ENCODE results near the gene SMIM36.
"Not testable (repeated sequence)": the region's sequence is repeated elsewhere in the genome, so short reads cannot be mapped to it uniquely, and the experiment has no call there.

Gene SMIM36

DNA sequence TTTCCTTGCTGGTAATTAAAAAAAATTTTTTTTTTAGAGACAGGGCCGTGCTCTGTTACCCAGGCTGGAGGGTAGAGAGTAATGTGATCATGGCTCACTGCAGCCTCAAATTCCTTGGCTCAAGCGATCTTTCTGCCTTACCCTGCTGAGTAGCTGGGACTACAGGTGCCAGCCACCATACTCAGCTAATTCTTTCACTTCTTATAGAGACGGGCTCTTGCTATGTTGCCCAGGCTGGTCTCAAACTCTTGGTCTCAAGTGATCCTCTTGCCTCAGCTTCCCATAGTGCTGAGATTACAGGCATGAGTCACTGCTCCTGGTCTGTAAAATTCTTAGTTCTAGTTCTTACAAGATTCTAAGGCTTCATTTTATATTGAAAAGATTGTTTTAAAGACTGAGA is 11.1 kb downstream of the SMIM36 start:
- DNase-seq = no peak

DNA sequence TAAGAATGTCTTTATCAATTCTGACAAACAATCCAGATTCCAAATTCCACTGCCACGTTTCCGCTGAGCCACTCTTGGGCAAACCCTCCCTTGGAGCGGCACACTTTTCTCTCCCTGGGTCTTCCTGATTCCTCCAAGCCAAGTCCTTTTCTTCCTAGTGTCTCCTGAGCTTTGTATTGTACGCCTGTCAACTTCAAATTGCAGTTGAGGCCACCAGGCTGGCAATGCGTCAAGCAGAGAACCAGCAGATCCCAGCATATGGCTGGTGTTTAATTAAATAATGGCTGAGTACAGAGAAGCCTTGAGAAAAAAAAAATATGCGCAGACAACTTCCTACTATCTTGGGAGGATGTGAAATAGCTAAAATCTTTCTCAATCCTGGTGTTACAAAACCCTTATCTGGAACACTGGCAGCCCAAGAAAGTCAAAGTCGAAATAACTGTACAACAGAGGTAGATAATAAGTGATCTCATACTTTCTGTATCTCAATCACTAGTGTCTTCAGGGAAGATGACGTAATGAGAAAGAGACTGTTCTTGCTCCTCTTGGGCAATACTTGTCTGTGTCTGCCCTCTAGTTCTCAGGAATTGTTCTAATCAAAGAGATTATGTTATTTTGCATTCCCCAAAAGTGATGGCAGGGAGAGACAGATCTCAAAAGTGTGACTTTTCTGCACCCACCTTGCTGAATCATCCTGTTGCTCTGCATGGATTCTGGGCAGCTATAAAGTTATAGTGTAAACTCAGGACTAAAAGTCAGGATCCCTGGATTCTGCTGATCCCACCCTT is 15.0 kb downstream of the SMIM36 start:
- no peak for DNase-seq

DNA sequence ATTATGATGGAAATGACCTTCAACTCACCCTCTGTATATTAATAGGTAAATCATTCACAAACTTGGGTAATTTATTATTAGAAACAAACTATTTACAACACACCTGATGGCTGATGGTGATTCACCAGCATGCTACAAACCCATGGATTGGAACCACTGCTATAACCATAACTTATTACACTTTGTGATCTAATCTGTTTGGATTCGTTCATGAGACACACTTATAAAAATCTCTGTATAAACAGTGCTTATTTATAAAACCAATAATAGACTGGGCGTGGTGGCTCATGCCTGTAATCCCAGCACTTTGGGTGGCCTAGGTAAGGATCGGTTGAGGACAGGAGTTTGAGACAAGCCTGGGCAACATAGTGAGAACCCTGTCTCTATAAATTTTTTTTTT is 16.0 kb downstream of the SMIM36 start:
- DNase-seq = no peak

DNA sequence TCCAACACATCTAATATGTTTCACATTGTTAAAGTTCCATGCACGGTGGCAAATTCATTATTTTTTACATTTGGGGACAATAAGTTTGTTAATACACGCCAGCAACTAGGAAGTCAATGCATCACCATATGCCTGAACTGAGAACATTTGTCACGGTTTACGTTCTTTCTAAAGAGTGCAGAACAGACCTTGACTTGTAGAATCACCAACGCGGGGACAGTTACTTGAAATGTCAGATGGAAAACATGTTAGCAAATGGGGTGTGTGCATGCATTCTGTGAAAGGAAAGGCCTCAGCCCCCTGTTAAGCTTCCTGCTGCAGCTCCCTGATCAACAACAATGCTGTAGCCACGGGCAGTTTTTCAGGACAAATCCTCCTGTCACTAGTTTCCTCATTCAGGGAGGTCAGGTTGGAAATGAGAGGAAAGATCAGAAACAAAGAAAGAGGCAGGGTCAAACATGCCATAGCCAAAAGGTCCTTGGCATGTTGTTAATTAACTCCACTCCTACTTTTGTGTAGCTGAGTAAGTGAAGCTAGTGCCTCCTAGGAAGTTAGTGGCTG is 18.4 kb downstream of the SMIM36 start:
- DNase-seq = no peak

DNA sequence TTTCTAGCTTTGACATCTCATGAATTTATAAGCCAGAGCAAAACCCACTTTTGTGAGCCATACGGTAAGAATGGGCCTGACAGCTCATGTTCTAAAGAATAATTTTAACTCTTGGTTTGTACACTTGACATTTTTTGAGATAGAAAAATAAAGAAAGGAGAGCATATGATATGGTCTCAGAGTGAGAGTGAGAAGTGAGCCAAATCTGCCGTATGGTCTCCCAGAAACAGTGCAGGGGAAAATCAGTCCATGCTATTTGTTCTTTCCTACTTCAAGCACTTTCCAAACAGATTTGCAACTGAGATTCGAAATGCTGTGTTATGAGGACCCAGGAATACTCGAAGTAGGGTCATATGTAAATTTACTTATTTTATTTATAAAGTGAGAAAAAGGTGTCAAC is 20.9 kb downstream of the SMIM36 start:
- DNase-seq = no peak

DNA sequence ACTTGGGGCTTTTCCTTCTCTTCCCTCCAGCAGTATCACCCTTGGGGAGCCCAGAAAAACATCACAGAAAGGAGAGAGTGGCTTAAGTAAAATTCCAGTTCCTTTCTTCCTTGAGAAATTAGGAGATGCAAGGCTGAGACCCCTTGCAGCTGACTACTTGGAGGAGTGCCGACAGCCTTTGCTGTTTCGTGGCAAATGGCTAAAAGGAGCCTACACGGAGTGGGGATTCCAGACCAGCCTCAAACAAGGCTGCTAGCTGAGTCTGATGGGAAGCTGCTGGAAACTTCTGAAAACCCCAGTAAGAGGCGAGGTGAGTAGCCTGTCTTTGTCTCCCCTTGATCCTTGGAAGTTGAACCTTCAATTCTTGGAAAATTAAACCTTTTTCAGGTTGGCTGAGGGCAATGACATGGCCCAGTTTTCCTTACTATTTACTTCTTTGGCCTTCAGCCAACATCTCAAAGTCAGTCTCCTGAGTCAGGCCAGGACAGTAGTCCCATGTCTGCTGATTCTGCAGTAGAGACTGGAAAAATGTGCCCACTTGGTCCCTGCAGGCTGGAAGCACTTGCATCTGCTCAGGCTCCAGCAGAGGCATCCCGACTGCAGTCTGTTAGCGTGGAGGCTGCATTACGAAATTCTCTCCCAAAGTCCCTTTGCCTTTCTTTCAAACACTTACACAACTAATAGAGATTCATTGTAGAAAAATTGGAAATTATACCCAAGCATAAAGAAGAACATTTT is 23.4 kb downstream of the SMIM36 start:
- DNase-seq = no peak

DNA sequence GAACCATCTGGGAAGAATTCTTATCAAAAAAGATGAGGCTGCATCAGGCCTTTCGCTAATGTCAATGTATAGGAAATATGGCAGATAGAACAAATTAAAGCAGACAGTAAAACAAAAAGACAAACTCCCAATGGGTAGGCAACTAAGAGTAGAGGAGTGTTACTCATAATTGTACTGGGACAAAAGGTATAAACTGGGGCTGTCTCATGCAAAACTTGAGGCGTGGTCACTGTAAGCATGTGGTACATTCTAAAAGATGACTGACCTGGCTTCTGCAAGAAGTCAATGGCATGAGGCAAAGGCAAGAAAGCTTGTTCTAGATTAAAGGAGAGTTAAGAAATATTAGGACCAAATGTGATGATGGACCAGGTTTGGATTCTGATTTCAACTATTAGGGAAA is 26.7 kb downstream of the SMIM36 start:
- DNase-seq = no peak

DNA sequence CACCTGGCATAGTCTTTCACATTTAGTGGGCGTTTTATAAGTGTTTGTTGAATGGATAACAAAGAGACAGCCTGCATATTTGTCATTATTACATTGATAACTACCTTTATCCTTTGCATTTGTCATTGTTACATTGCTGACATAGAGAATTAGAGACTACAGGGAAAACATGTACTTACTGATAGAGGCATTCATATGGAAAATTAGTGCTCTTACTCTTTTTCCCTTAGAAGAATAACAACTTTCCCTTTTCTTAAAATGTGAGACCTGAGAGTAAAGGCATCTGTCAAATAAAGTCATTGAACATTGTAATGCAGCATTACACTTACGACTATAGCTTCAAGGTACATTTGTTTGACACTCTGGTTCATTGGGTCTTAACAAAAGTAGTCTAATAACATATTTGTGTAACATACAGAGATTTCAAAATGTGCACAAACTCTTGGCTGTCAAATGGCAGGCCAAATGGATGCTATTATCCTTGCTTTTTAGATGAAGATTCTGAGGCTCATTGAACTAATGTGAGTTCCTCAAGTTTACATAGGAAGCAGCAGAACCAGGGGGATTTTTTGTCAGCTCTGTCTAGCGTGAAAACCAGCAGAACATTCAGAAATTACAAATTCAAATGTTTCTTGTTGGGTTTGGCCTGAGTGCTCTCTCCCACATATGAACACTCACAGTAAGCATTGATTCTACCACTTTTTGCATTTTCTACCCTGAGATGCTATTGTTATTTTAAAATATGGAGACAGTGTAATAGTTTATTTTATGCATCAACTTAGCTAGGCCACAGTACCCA is 28.5 kb downstream of the SMIM36 start:
- no peak for DNase-seq

DNA sequence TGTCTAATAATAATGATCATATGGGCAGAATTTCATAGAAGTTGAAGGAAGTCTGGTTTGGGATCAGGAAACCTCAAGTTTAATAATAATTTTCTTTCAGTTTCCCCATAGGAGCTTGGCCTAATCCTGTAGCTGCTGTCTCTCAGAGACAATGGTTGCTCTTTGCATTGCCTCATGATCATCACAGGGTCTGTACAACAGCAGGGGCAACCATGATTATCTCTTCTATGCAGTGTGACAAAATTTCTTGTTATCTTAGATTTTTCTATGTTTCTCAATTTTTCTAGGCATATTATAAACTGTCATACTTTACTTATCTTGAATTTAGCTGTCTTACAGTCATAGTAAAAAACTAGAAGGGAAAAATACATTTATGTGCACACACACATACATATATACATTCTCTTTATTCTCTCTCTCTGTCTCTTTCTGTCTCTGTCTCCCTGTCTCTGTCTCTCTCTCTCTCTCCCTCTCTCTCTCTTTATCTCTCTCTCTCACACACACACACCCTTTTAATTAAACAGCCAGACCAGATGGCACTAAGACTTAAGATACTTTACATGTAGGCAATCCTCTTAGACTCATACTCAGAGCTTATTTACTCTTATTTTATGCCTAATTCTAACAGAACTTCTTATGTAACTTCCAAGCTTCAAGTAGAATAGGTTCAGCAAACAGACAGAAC is 30.5 kb downstream of the SMIM36 start:
- peak; percentile 88 to 89 for DNase-seq

DNA sequence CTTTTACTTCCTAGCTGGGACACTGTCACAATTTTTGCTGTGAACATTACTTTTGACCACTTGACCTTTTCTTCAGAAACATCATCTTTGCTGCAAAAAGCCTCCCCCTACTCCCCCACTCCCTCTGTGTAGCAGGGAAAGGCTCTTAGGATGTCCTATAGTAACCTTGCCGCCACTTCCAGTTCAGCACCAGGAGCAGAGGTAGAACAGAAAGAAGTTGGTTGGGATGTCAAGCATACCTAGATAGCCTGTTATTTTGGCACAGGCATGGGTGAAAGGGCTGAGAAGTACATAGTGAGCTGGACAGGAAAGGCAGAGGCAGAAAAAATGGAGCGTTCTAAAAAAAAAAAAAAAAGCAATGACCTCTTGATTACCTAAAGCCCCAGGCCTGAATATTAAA is 31.3 kb downstream of the SMIM36 start:
- no peak for DNase-seq

DNA sequence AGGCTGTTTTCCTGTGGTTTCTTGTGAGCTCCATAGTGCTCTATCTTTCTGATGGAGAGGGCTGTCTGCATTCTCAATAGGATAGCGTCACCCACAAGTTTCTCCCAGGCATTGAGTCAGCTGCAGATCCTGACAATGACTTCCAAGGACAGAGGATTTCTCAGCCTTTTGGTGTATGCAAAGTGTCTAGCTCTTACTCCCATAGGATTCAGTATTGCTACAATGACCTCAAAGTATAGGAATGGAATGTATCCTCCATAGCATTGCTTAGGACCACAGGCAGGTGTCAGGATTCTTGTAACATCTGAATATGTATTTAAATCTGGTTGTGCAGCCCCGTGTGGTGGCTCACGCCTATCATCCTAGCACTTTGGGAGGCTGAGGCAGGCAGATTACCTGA is 32.3 kb downstream of the SMIM36 start:
- DNase-seq = no peak

DNA sequence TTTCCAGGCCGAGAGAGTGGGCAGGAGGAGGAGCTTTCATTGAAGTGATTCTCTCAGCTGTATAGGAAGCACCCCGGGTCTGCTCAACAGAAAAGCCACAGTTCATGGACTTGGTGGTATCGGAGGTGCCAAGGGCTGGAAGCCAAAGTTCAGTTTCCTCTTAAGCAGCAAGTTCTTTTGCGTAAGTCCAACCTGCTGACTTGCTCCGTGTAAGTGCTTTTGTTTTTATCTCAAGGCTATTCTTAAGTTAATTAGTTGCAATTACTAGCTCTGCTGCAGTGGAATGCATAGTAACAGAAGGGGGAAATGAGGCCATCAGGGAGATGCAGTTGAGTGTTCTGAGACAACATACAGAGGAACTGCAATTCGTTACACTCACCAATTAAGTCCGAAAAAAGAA is 44.6 kb downstream of the SMIM36 start:
- no peak for DNase-seq

DNA sequence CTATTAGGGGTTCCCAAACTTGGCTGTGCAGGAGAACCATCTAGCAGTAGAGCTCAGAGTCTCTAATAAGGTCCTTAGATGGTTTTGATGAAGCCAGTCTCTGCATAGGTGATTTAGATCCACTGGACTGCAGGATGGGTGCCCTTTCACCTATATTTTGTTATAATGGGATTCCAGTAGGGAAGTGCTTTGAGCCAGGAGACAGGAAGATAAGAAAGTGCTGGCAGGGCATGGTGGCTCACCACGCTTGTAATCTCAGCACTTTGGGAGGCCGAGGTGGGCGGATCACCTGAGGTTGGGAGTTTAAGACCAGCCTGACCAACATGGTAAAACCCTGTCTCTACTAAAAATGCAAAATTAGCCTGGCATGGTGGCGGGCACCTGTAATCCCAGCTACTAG is 45.5 kb downstream of the SMIM36 start:
- DNase-seq = not testable (repeated sequence)

DNA sequence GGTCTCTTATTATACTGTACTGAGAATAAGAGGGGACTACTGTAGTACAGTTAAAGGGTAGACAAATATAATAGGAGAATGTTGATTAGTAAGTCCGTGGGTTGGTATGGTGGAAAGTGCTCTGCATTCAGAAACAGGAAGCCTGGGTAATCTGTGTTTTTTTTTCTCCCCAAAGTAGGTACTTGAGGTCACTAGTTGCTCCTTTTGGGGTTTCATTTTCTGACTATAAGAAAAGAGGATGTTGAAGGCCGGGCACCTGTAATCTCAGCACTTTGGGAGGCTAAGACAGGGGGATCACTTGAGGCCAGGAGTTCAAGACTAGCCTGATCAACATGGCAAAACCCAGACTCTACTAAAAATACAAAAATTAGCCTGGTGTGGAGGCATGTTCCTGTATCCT is 47.7 kb downstream of the SMIM36 start:
- no peak for DNase-seq

DNA sequence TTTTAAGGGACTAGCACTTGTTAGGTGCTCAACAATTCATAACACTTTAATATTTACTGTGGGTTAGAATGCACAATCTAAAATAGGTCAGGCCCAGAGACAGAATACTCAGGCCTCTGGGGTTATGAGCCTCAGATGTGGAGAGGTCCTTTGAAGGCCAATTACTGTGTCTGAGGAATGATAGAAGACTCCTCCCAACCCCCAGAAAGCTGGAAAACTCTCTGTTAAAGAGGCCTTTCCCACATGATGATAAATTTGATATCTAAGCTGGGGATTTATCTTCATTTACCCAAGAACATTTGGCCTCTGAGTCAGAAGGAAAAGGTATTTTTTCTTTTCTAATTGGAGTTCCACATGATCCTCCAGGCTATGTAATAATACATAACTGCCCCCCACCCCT is 48.5 kb downstream of the SMIM36 start:
- DNase-seq = no peak

DNA sequence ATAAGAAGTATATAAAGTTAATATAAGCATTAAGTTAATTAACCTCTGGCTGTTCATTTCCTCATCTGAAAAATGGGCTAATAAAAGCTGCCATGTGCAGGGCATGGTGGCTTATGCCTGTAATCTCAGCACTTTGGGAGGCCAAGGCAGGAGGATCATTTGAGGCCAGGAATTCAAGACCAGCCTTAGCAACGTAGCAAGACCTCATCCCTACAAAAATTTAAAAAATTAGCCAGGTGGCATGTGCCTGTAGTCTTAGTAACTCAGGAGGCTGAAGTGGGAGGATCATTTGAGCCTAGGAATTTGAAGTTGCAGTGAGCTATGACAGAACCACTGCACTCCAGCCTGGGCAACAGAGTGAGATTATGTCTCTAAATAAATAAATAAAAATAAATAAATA is 49.0 kb downstream of the SMIM36 start:
- no peak for DNase-seq

DNA sequence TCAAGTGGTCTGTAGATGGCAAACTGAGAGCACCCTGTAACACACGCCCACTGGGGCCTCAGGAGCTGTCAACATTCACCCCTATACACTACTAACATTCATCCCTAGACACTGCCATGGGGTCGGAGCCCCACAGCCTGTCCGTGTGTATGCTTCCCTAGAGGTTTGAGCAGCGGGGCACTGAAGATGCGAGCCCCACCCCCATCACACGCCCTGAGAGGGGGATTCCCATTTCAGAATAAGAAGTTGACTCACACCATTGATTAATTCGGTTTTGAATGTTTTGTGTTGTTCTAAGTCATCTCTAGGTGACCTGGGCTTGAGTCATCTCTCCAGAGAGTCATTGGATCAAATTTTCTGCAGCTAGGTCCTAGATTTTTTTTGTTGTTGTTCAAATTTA is 52.3 kb downstream of the SMIM36 start:
- no peak for DNase-seq

DNA sequence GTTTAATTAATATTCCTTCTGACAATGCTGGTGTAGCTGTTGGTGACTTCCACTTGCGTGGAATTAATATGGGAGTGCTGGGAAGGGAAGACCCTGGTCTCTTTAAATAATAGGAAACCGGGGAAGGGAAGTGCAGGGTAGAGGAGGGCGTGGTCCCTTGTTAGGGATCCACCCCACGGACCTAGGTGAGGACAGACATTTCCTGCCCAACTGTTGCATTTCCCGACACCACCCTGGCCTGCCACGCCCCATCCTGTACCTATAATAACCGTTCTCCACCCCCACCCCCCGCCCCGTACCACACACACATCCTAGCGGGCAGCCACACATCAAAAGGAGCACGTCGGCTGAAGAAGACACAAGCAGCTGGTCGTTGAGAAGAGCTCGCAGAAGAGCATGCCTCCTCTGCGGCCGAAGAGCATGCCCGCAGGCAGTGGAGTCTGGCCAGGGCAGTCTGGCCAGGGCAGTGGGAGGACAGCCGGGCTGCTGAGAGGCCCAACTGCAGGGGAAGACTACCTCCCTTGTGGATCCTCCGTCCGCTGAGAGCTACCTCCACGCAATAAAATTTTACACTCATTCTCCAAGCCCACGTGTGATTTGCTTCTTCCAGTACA is 52.9 kb downstream of the SMIM36 start:
- no peak for DNase-seq

DNA sequence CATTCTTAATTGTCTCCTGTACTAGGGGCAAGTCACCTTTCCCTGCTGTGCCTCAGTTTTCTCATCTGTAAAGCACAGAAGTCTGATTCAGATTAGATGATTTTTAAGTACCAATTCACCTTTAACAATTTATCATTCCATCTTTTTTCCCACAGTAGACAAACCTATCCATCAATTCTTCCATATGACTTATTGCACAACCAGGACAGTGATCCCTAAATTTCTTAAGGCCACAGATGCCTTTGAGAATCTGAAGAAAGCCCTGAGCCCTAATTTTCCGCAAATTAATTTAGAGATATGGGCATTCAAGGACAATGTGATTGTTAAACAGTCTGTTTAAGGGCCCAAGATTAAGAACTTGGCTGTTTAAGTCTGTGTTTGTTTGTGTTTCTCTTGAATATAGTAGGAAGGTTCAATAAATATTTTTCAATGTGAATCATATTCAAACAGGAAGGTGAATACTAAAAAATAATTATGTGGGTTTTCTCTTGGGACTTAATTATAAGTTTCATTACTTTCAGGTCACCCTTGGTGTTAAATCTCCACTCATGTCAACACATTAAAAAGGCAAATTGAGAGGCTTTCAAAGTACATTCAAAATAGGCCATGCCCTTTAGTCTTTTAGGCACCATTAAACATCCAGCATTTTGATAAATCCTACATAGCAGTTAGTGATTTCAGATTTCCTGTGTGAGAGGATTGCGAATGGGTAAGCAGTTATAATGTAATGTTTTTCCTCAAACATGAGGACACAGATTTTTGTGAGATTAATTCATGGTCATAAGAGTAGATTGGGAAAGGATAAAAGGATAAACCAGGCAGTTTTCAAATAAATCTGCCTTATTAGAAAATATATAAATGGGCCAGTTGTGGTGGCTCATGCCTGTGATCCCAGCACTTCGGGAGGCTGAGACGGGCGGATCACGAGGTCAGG is 54.7 kb downstream of the SMIM36 start:
- DNase-seq = no peak

DNA sequence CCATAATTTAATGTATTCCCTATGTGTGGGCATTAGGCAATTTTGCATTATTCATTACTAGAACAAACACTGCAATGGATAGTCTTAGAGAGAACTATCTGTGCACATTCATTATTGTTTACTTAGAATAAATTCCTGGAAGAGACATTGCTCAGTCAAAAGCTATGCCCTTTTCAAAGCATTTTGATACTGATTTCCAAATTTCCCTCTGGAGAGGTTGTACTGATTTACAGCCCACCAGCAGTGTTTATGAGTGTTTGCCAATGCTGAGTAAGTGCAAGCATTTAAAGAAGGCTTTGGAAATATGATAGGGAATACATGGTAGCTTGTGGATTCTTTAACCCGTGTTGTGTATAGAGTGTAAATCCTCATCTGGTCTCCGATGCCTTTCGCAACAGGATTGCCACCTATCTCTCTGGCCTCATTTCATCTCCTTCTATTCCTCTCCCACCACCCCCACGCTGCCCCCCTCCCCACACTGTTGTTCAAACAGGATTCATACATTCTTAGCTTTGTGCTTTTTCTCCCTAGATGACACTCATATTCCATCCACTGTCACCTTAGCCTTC is 56.3 kb downstream of the SMIM36 start:
- peak in 1 of 2 experiments; percentile 16 for DNase-seq
